Liver (tissue), 9 donors: Measurements from ENCODE around the gene MB21D2. TPM values are rescaled to one million over a fixed set of nuclear protein-coding genes. Genes with fewer than 3 reads are reported as not detected.

ENCODE experiments used
- DNase-seq: peaks from one replicate; pipeline ENCODE4 v3.0.0-alpha.2; 2017; ENCODE audit warnings: low spot score
- H3K27ac ChIP-seq, 2 donors: one replicate each; pipeline ENCODE4 v1.7.0; 2013; ENCODE audit warnings: inconsistent platforms in 2 of 2, low read length in 2 of 2, control low read depth in 1 of 2, low read depth in 1 of 2, mild to moderate bottlenecking in 1 of 2
- H3K27me3 ChIP-seq, 4 donors: one replicate each; pipeline versions ENCODE4 v1.6.1 to v1.7.0; 2013; ENCODE audit warnings: low read length in 3 of 4, inconsistent platforms in 1 of 4, mild to moderate bottlenecking in 1 of 4, moderate library complexity in 1 of 4; ENCODE audit not compliant: control insufficient read depth in 4 of 4, insufficient read depth in 4 of 4
- H3K36me3 ChIP-seq, 4 donors: one replicate each; pipeline versions ENCODE4 v1.6.1 to v1.7.0; 2013; ENCODE audit warnings: low read length in 3 of 4, mild to moderate bottlenecking in 3 of 4, low read depth in 1 of 4, moderate library complexity in 1 of 4; ENCODE audit not compliant: control insufficient read depth in 4 of 4, insufficient read depth in 3 of 4
- H3K4me1 ChIP-seq, 4 donors: one replicate each; pipeline versions ENCODE4 v1.6.1 to v1.7.0; 2013; ENCODE audit warnings: low read length in 3 of 4, mild to moderate bottlenecking in 3 of 4, moderate library complexity in 1 of 4; ENCODE audit not compliant: control insufficient read depth in 4 of 4, insufficient read depth in 4 of 4
- H3K4me3 ChIP-seq, 3 donors: one replicate each; pipeline versions ENCODE4 v1.6.1 to v1.7.0; 2013; ENCODE audit warnings: low read length in 3 of 3, control low read depth in 1 of 3, low read depth in 1 of 3, mild to moderate bottlenecking in 1 of 3
- H3K9ac ChIP-seq, 2 donors: one replicate each; pipeline ENCODE4 v1.7.0; 2013; ENCODE audit warnings: low read length in 2 of 2, mild to moderate bottlenecking in 2 of 2, moderate library complexity in 2 of 2, control low read depth in 1 of 2, low read depth in 1 of 2
- H3K9me3 ChIP-seq, 4 donors: one replicate each; pipeline versions ENCODE4 v1.6.1 to v1.7.0; 2013; ENCODE audit warnings: low read length in 3 of 4; ENCODE audit not compliant: control insufficient read depth in 4 of 4
- JUND ChIP-seq, 2 donors: IDR thresholded peaks; 2 replicates each; pipeline ENCODE4 v1.6.1; 2016; ENCODE audit warnings: antibody characterized with exemption in 2 of 2
- MAX ChIP-seq: IDR thresholded peaks from 2 replicates; pipeline ENCODE4 v1.6.1; 2016; ENCODE audit warnings: antibody characterized with exemption
- NR2F2 ChIP-seq: IDR thresholded peaks from 2 replicates; pipeline ENCODE4 v1.6.1; 2016; ENCODE audit warnings: antibody characterized with exemption
- RAD21 ChIP-seq, 2 donors: IDR thresholded peaks; 2 replicates each; pipeline ENCODE4 v1.6.1; 2016; ENCODE audit warnings: antibody characterized with exemption in 2 of 2, mild to moderate bottlenecking in 2 of 2
- RXRA ChIP-seq, 2 donors: IDR thresholded peaks; 2 replicates each; pipeline ENCODE4 v1.6.1; 2017 to 2018; ENCODE audit warnings: antibody characterized with exemption in 2 of 2, mild to moderate bottlenecking in 1 of 2
- YY1 ChIP-seq: IDR thresholded peaks from 2 replicates; pipeline ENCODE4 v1.6.1; 2016; ENCODE audit warnings: antibody characterized with exemption, mild to moderate bottlenecking
- WGBS: extraction: QIAGEN DNeasy Blood & Tissue Kit; methylation state at CpG from one replicate; pipeline ENCODE4 v1.1.7; 2013; 5-methylcytosine and 5-hydroxymethylcytosine counted together
- polyA plus RNA-seq, 2 donors: library from polyadenylated mRNA; stranded (reverse) in 1 of 2; unstranded in 1 of 2; fragments of 200-250 nt in 1 of 2; fragments of >200 nt in 1 of 2; fragmentation: Nextera tagmentation in 1 of 2; extraction: Ambion mirVana in 1 of 2; gene quantifications; one replicate each; pipeline versions ENCODE4 v1.2.1 to v1.2.3, GENCODE V29; 2013 to 2015
- total RNA-seq, 2 donors: library from RNA; depleted of rRNA; stranded (reverse); fragments of >200 nt; gene quantifications; one replicate each; pipeline ENCODE4 v1.2.3, GENCODE V29; 2014
- TF ChIP-seq, protein P1 (sequence below): IDR thresholded peaks from 2 replicates; pipeline ENCODE4 v1.6.1; 2016; ENCODE audit warnings: antibody characterized with exemption, mild to moderate bottlenecking
- TF ChIP-seq, protein P2 (sequence below): fragments of 150-350 bp; IDR thresholded peaks from 2 replicates; pipeline ENCODE4 v1.5.1; 2017; ENCODE audit warnings: improper control_type of control experiment, low read depth, low read length; ENCODE audit not compliant: missing input control
- TF ChIP-seq, protein P3 (sequence below): IDR thresholded peaks from 2 replicates; pipeline ENCODE4 v1.6.1; 2016; ENCODE audit warnings: antibody characterized with exemption
- donor health status: healthy.
- donor health status: healthy.
- donor health status: healthy.
- donor health status: healthy.
- donor health status: healthy.

MB21D2 gene
- total and polyA plus RNA-seq, 4 donors: 0.13 to 1.9 (median 0.46) TPM

GRCh38 chr3:192866804-192867203 lies 50.9 kb downstream of the MB21D2 start:
- 93% methylated on average over 3 of the region's 3 CpGs for WGBS
- H3K27ac ChIP-seq: no peak overlapping the region

GRCh38 chr3:192864941-192865340 lies 52.7 kb downstream of the MB21D2 start:
- DNase-seq: no peak
- peaks cover 0 to 3% (median under 1%) of the 10 kb centered on the region in 4 donors for H3K4me1 ChIP-seq
- no peaks in the 10 kb centered on the region for H3K36me3 ChIP-seq
- no peak overlapping the region for H3K9ac ChIP-seq
- peaks cover 0 to 3% (median 0%) of the 10 kb centered on the region in 4 donors for H3K27me3 ChIP-seq
- no peak overlapping the region for H3K4me3 ChIP-seq
- no peaks in the 10 kb centered on the region for H3K9me3 ChIP-seq
- 76% methylated on average over 3 of the region's 3 CpGs for WGBS
- TF ChIP-seq, protein P1, sequence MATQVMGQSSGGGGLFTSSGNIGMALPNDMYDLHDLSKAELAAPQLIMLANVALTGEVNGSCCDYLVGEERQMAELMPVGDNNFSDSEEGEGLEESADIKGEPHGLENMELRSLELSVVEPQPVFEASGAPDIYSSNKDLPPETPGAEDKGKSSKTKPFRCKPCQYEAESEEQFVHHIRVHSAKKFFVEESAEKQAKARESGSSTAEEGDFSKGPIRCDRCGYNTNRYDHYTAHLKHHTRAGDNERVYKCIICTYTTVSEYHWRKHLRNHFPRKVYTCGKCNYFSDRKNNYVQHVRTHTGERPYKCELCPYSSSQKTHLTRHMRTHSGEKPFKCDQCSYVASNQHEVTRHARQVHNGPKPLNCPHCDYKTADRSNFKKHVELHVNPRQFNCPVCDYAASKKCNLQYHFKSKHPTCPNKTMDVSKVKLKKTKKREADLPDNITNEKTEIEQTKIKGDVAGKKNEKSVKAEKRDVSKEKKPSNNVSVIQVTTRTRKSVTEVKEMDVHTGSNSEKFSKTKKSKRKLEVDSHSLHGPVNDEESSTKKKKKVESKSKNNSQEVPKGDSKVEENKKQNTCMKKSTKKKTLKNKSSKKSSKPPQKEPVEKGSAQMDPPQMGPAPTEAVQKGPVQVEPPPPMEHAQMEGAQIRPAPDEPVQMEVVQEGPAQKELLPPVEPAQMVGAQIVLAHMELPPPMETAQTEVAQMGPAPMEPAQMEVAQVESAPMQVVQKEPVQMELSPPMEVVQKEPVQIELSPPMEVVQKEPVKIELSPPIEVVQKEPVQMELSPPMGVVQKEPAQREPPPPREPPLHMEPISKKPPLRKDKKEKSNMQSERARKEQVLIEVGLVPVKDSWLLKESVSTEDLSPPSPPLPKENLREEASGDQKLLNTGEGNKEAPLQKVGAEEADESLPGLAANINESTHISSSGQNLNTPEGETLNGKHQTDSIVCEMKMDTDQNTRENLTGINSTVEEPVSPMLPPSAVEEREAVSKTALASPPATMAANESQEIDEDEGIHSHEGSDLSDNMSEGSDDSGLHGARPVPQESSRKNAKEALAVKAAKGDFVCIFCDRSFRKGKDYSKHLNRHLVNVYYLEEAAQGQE: no peak
- TF ChIP-seq MAX (no peak), NR2F2 (no peak), RXRA (IDR thresholded peaks at IDR 0.05) (no peak), JUND (IDR thresholded peaks at IDR 0.05) (no peak)
- TF ChIP-seq, protein P2, sequence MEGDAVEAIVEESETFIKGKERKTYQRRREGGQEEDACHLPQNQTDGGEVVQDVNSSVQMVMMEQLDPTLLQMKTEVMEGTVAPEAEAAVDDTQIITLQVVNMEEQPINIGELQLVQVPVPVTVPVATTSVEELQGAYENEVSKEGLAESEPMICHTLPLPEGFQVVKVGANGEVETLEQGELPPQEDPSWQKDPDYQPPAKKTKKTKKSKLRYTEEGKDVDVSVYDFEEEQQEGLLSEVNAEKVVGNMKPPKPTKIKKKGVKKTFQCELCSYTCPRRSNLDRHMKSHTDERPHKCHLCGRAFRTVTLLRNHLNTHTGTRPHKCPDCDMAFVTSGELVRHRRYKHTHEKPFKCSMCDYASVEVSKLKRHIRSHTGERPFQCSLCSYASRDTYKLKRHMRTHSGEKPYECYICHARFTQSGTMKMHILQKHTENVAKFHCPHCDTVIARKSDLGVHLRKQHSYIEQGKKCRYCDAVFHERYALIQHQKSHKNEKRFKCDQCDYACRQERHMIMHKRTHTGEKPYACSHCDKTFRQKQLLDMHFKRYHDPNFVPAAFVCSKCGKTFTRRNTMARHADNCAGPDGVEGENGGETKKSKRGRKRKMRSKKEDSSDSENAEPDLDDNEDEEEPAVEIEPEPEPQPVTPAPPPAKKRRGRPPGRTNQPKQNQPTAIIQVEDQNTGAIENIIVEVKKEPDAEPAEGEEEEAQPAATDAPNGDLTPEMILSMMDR: no peak
- H3K27ac ChIP-seq: no peak overlapping the region

More at GRCh38 chr3:192866804-192867203, 50.9 kb downstream of the MB21D2 start:
- H3K4me3 ChIP-seq: no peak overlapping the region
- H3K9ac ChIP-seq: no peak overlapping the region
- TF ChIP-seq, protein P3, sequence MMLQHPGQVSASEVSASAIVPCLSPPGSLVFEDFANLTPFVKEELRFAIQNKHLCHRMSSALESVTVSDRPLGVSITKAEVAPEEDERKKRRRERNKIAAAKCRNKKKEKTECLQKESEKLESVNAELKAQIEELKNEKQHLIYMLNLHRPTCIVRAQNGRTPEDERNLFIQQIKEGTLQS: no peak
- TF ChIP-seq YY1: no peak
- TF ChIP-seq, protein P2: no peak
- no peak for TF ChIP-seq RAD21 (IDR thresholded peaks at IDR 0.05)
- peaks cover 0 to 3% (median 1%) of the 10 kb centered on the region in 4 donors for H3K4me1 ChIP-seq
- no peaks in the 10 kb centered on the region for H3K9me3 ChIP-seq
- no peaks in the 10 kb centered on the region for H3K36me3 ChIP-seq
- no peak for DNase-seq
- H3K27me3 ChIP-seq: peaks cover 0 to 5% (median 1%) of the 10 kb centered on the region in 4 donors
